Ecto neural progenitor cell (in vitro differentiated cells): Measurements from ENCODE around the gene TNRC18.
"Not testable (repeated sequence)": the region's sequence is repeated elsewhere in the genome, so short reads cannot be mapped to it uniquely, and the experiment has no call there.

Source experiments
- DNase-seq: peaks from one replicate; pipeline ENCODE4 v3.0.0-alpha.2; 2018; ENCODE audit warnings: low spot score

The TNRC18 gene

DNA sequence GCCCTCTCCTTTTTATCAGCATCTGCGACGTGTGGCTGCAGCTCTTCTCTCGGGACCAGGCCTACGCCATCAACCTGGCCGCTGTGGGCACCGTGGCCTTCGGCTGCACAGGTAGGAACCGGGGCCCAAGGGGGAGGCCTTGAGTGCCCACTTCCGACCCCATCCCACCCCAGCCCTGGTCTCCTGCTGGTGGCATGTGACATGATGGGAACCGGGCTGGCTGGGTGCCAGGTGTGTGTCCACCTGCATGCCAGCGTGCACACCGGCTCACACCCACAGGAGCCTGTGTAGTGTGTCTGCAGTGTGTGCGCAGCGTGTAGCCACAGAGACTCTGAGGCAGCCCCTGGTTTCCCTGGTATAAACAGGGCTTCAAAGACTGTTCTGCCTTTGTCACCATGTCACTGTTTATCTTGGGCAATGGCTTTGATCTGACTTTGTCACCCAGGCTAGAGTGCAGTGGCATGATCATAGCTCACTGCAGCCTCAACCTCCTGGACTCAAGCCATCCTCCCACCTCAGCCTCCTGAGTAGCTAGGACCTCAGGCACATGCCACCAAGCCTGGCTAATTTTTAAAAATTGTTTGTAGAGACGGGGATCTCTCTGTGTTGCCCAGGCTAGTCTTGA lies 131.8 kb downstream of the TNRC18 start:
- not testable (repeated sequence) for DNase-seq

- no peak for DNase-seq
Observed at GRCh38 chr7:5291301-5291700, 132.3 kb downstream of the TNRC18 start.

DNA sequence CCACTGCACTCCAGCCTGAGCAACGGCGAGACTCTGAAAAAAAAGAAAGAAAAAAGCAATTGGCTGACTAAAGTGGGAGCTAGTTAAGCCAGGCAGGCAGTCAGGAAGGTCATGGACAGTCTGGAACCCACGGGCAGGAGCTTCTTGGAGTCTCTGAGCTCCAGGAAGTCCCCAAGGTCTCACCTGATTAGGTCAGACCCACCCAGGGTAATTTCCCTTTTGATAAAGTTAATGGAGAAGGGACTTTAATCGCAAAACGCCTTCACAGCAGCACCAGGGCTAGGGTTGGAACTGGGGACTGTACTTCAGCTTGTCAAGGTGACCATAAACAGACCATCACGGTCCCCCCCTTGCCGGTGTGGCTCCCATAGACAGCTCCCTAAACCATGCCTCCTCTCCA lies 134.3 kb downstream of the TNRC18 start:
- no peak for DNase-seq

- not testable (repeated sequence) for DNase-seq
Observed at GRCh38 chr7:5288560-5288959, 135.1 kb downstream of the TNRC18 start.

GRCh38 chr7:5287802-5288201 lies 135.8 kb downstream of the TNRC18 start:
- DNase-seq: no peak

GRCh38 chr7:5287373-5287772 lies 136.3 kb downstream of the TNRC18 start:
- DNase-seq: not testable (repeated sequence)

- no peak for DNase-seq
Observed at GRCh38 chr7:5286933-5287332, 136.7 kb downstream of the TNRC18 start.

- DNase-seq: peak; percentile 77
Observed at GRCh38 chr7:5284304-5285281, 139.0 kb downstream of the TNRC18 start.

GRCh38 chr7:5283421-5284303 lies 140.0 kb downstream of the TNRC18 start:
- no peak for DNase-seq

DNA sequence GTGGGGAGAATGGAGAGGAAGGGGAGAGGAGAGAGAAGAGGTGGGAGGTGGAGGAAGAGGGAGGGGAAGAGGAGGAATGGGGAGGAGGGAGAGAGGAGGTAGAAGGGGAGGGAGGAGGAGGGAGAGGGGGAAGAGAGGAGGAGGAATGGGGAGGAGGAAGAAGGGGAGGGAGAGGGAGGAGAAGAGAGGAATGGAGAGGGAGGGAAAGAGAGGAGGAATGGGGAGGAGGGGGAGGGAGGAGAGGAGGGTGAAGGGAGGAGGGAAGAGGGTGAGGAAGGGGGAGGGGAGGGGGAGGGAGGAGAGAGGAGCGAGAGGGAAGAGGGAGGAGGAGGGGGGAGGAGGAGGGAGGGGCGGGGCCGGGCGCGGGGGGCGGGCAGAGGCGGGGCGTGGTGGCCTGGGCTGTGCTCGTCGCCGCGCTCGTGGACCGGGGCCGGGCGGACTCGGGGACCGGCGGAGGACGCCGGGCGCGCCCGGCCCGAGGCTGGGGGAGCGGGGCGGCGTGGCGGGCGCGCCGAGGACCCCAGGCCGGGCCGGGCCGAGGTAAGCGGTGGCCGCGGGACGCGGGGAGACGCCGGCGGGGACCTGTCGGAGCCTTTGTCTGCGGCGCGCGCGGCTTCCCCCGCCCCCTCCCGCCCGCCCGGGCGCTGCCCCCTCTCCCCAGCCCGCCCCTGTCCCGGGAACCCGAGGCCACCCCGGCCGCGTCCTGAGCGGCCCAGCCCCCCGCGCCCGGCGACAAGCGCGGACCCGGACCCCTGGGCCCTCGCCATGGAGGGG lies 140.9 kb downstream of the TNRC18 start, which contains the start of gene SLC29A4:
Gene SLC29A4, plus strand, starts transcription at position 401 of the 774 bp plus-strand sequence. CDS start 4,874 bp downstream, outside the sequence.
- peak; percentile 67 for DNase-seq

- not testable (repeated sequence) for DNase-seq
Observed at GRCh38 chr7:5281598-5282500, 141.8 kb downstream of the TNRC18 start.

GRCh38 chr7:5279734-5280133 lies 143.9 kb downstream of the TNRC18 start:
- no peak for DNase-seq

DNA sequence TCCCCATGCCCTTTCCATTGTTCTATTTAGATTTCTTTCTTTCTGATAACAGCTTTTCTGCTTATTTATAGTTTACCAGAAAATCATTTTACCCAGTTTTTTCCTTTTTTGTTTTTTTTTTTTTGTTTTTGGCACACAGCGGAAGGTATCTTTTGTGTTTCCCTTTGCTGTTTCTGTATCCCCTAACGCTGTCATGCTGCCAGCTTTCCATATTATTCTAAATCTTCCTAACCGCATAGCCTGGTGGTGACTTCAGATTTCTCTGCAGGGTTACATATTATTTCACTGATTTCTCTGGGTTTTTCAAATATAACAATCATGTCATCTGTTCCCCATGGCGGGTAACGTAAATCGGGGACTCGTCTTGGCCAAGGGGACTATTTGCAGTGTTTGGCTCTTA lies 144.9 kb downstream of the TNRC18 start:
- no peak for DNase-seq

- no peak for DNase-seq
Observed at GRCh38 chr7:5276611-5277010, 147.0 kb downstream of the TNRC18 start.

DNA sequence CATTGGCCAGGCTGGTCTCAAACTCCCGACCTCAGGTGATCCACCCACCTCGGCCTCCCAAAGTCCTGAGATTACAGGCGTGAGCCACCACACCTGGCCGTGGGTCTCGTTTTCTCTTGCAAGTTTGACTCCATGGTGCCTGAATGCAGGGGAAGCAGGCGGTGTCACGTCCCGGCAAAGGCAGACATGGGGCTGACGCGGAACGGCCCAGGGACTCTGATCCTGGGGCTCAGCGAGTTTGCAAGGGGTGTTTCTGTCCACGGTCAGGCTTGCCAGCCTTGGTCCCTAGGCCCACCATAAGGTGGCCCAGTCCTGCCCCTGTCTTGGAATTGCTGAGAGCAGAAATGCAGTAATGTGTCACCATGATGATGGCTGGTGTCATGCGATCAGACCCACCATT lies 147.5 kb downstream of the TNRC18 start:
- DNase-seq: not testable (repeated sequence)

DNA sequence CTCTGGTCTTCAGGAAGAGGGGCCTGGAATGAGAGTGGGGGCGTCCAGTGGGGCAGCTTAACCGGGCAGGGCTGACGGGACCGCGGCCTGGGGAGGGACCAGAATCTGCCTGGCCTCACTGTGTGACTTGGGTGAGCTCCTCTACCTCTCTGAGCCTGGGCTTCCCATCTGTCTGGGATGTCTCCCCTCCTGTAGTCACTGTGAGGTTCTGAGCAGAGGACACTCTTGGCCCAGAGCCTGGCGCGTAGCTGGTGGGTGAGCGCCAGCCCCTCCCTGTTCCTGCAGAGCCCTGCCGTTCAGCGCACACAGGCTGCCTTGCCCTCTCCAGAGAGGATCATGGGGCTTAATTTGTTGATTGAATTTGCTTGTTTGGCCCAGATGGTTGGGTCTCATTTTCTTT lies 148.1 kb downstream of the TNRC18 start:
- DNase-seq: not testable (repeated sequence)

GRCh38 chr7:5274985-5275431 lies 148.6 kb downstream of the TNRC18 start:
- not testable (repeated sequence) for DNase-seq

GRCh38 chr7:5274441-5274840 lies 149.2 kb downstream of the TNRC18 start:
- DNase-seq: no peak

GRCh38 chr7:5273831-5274405 lies 149.7 kb downstream of the TNRC18 start:
- not testable (repeated sequence) for DNase-seq

- no peak for DNase-seq
Observed at GRCh38 chr7:5270788-5271187, 152.8 kb downstream of the TNRC18 start.
